Measurements from ENCODE around the gene PTPRM.

Gene PTPRM

GRCh38 chr18:8298186-8298585, 731.1 kb downstream of the PTPRM start:
- H3K27ac ChIP-seq, result no peak overlapping the region
- no peaks in the 10 kb centered on the region for H3K27me3 ChIP-seq (ENCODE audit: insufficient read depth, low read depth)
- TF ChIP-seq CTCF (conservative IDR thresholded peaks at IDR 0.05; ENCODE audit: low read depth, low read length), result no peak
- H3K9ac ChIP-seq, result no peak overlapping the region
- no peaks in the 10 kb centered on the region for H4K20me1 ChIP-seq (ENCODE audit: insufficient read depth)
- H3K36me3 ChIP-seq (ENCODE audit: insufficient read depth), result no peaks in the 10 kb centered on the region
- H3K4me1 ChIP-seq (ENCODE audit: low read depth, poor library complexity, severe bottlenecking), result no peaks in the 10 kb centered on the region
- H3K4me2 ChIP-seq, result no peak overlapping the region
- no peak overlapping the region for H2AFZ ChIP-seq (ENCODE audit: low read depth)
- no peaks in the 10 kb centered on the region for H3K79me2 ChIP-seq (ENCODE audit: insufficient read depth, low read depth)
- H3K4me3 ChIP-seq (IDR thresholded peaks at IDR 0.05; ENCODE audit: insufficient read depth, low read depth, low read length), result no peak overlapping the region

- Histone ChIP-seq H4K20me1 (ENCODE audit: insufficient read depth) (no peaks in the 10 kb centered on the region), H3K4me1 (ENCODE audit: low read depth, poor library complexity, severe bottlenecking) (no peaks in the 10 kb centered on the region), H3K79me2 (ENCODE audit: insufficient read depth, low read depth) (no peaks in the 10 kb centered on the region), H2AFZ (ENCODE audit: low read depth) (no peak overlapping the region), H3K4me2 (no peak overlapping the region), H3K27me3 (ENCODE audit: insufficient read depth, low read depth) (no peaks in the 10 kb centered on the region), H3K4me3 (IDR thresholded peaks at IDR 0.05; ENCODE audit: insufficient read depth, low read depth, low read length) (no peak overlapping the region), H3K9ac (no peak overlapping the region), H3K27ac (no peak overlapping the region), H3K36me3 (ENCODE audit: insufficient read depth) (no peaks in the 10 kb centered on the region)
- no peak for TF ChIP-seq CTCF (conservative IDR thresholded peaks at IDR 0.05; ENCODE audit: low read depth, low read length)
Measured at GRCh38 chr18:8299054-8299980, 732.2 kb downstream of the PTPRM start.

GRCh38 chr18:8300751-8301410, 733.8 kb downstream of the PTPRM start:
- H3K79me2 ChIP-seq (ENCODE audit: insufficient read depth, low read depth), result no peaks in the 10 kb centered on the region
- H2AFZ ChIP-seq (ENCODE audit: low read depth), result no peak overlapping the region
- no peaks in the 10 kb centered on the region for H3K27me3 ChIP-seq (ENCODE audit: insufficient read depth, low read depth)
- no peak overlapping the region for H3K4me3 ChIP-seq (IDR thresholded peaks at IDR 0.05; ENCODE audit: insufficient read depth, low read depth, low read length)
- no peak overlapping the region for H3K4me2 ChIP-seq
- no peaks in the 10 kb centered on the region for H3K4me1 ChIP-seq (ENCODE audit: low read depth, poor library complexity, severe bottlenecking)
- no peak for TF ChIP-seq CTCF (conservative IDR thresholded peaks at IDR 0.05; ENCODE audit: low read depth, low read length)
- no peak overlapping the region for H3K27ac ChIP-seq
- H4K20me1 ChIP-seq (ENCODE audit: insufficient read depth), result no peaks in the 10 kb centered on the region
- H3K9ac ChIP-seq, result no peak overlapping the region
- no peaks in the 10 kb centered on the region for H3K36me3 ChIP-seq (ENCODE audit: insufficient read depth)

GRCh38 chr18:8301427-8302172, 734.5 kb downstream of the PTPRM start:
- Histone ChIP-seq H3K27me3 (ENCODE audit: insufficient read depth, low read depth) (no peaks in the 10 kb centered on the region), H3K9ac (no peak overlapping the region), H3K27ac (no peak overlapping the region), H3K4me3 (IDR thresholded peaks at IDR 0.05; ENCODE audit: insufficient read depth, low read depth, low read length) (no peak overlapping the region), H2AFZ (ENCODE audit: low read depth) (no peak overlapping the region), H4K20me1 (ENCODE audit: insufficient read depth) (no peaks in the 10 kb centered on the region), H3K36me3 (ENCODE audit: insufficient read depth) (no peaks in the 10 kb centered on the region), H3K4me2 (no peak overlapping the region), H3K79me2 (ENCODE audit: insufficient read depth, low read depth) (no peaks in the 10 kb centered on the region), H3K4me1 (ENCODE audit: low read depth, poor library complexity, severe bottlenecking) (no peaks in the 10 kb centered on the region)
- TF ChIP-seq CTCF (conservative IDR thresholded peaks at IDR 0.05; ENCODE audit: low read depth, low read length), result no peak

All from KMS-11 (cell line).